ENCODE measurements around the gene FBLN1.

GRCh38 chr22:45538281-45538680 lies 35.6 kb downstream of the FBLN1 start:
- TF ChIP-seq CTCF (conservative IDR thresholded peaks at IDR 0.05; ENCODE audit: low read length) (no peak), EZH2phosphoT487 (IDR thresholded peaks at IDR 0.05; ENCODE audit: borderline replicate concordance) (no peak)
